HCT116 (cell line): ENCODE measurements around the gene TRPM3. TPM values are rescaled to one million over a fixed set of nuclear protein-coding genes. Genes with fewer than 3 reads are reported as not detected.

Experiments
- ATAC-seq: fragments of 200-7000 bp; cut with Tn5 transposase; 2 replicates; pipeline ENCODE4 v1.9.1; 2020; ENCODE audit warnings: mild to moderate bottlenecking, moderate library complexity
- BruUV-seq: library from RNA; stranded (reverse); fragments of 400-500 nt; replicated peaks from 2 replicates; lab custom pipeline; 2021; lab: Mats Ljungman, UMichigan
- CTCF ChIA-PET: fragments of 300-600 bp; sonication (Branson Sonifier 250); formaldehyde crosslinking; loops from one replicate; lab custom pipeline; 2021; ENCODE audit warnings: antibody characterized with exemption; lab: Charles Lee
- POLR2A ChIA-PET: fragments of 300-600, 350-600 bp; sonication (Branson Sonifier 250); formaldehyde crosslinking; loops from one replicate; lab custom pipeline; 2021; ENCODE audit warnings: antibody characterized with exemption; lab: Charles Lee
- RAD21 ChIA-PET, 2 experiments: fragments of 300-600 bp; sonication (Branson Sonifier 250); formaldehyde crosslinking; loops; one replicate each; lab custom pipeline; 2023; ENCODE audit warnings: low total read pairs in 2 of 2; ENCODE audit not compliant: uncharacterized antibody in 2 of 2, unreplicated experiment in 2 of 2, low non-redundant PET in 1 of 2; lab: Charles Lee
- DNase-seq: peaks from one replicate; pipeline ENCODE4 v3.0.0-alpha.2; 2010; ENCODE audit warnings: low read depth, low spot score
- H2AFZ ChIP-seq: fragments of 200-600 bp; shearing (Covaris generic), sonication (generic); 2 replicates; pipeline ENCODE4 v1.6.1; 2017; ENCODE audit warnings: low read depth, mixed run types, mixed read lengths, antibody characterized with exemption, low read length; ENCODE audit not compliant: poor library complexity, severe bottlenecking
- H3K27ac ChIP-seq: 2 replicates; pipeline ENCODE4 v1.5.1; 2012; ENCODE audit warnings: low read depth, low read length
- H3K27me3 ChIP-seq: fragments of 200-600 bp; sonication (generic); 2 replicates; pipeline ENCODE4 v1.6.1; 2016; ENCODE audit warnings: mixed run types, low read length, mixed read lengths; ENCODE audit not compliant: insufficient read depth
- H3K36me3 ChIP-seq, 2 experiments: fragments of 200-500 bp in 1 of 2; fragments of 200-600 bp in 1 of 2; sonication (Bioruptor generic) in 1 of 2; sonication (generic) in 1 of 2; 2 replicates each; pipeline versions ENCODE4 v1.5.1 to v1.6.1; 2014 to 2016; ENCODE audit warnings: low read length in 2 of 2, inconsistent platforms in 1 of 2, mixed read lengths in 1 of 2, mixed run types in 1 of 2; ENCODE audit not compliant: insufficient read depth in 2 of 2, control insufficient read depth in 1 of 2
- H3K4me1 ChIP-seq, 2 experiments: fragments of 200-600 bp in 1 of 2; sonication (generic) in 1 of 2; 2 replicates each; pipeline versions ENCODE4 v1.5.1 to v1.6.1; 2012 to 2017; ENCODE audit warnings: low read length in 2 of 2, inconsistent platforms in 1 of 2, mild to moderate bottlenecking in 1 of 2, mixed read lengths in 1 of 2, mixed run types in 1 of 2, moderate library complexity in 1 of 2; ENCODE audit not compliant: insufficient read depth in 2 of 2, control insufficient read depth in 1 of 2
- H3K4me2 ChIP-seq: fragments of 200-600 bp; sonication (generic); 2 replicates; pipeline ENCODE4 v1.6.1; 2017; ENCODE audit warnings: mixed run types, low read length, mixed read lengths
- H3K4me3 ChIP-seq, 2 experiments: fragments of 200-600 bp in 1 of 2; sonication (generic) in 1 of 2; replicated peaks in 1 of 2; 2 replicates each; pipeline ENCODE4 v1.5.1; 2011 to 2016; ENCODE audit warnings: low read length in 2 of 2, control low read depth in 1 of 2, low read depth in 1 of 2, mild to moderate bottlenecking in 1 of 2, mixed read lengths in 1 of 2, mixed run types in 1 of 2
- H3K79me2 ChIP-seq: fragments of 200-600 bp; sonication (generic); 2 replicates; pipeline ENCODE4 v1.6.1; 2017; ENCODE audit warnings: mild to moderate bottlenecking, mixed run types, low read length, moderate library complexity, mixed read lengths; ENCODE audit not compliant: insufficient read depth
- H3K9ac ChIP-seq: fragments of 200-600 bp; sonication (generic); 2 replicates; pipeline ENCODE4 v1.6.1; 2016; ENCODE audit warnings: low read length, mixed read lengths
- H3K9me2 ChIP-seq: fragments of 200-600 bp; sonication (generic), shearing (Covaris generic); 2 replicates; pipeline ENCODE4 v1.6.1; 2017; ENCODE audit warnings: mixed run types, mild to moderate bottlenecking, moderate library complexity; ENCODE audit not compliant: insufficient read depth
- H3K9me3 ChIP-seq, 2 experiments: fragments of 200-500 bp in 1 of 2; fragments of 200-600 bp in 1 of 2; sonication (Bioruptor generic) in 1 of 2; sonication (generic) in 1 of 2; 2 replicates each; pipeline ENCODE4 v1.6.1; 2014 to 2017; ENCODE audit warnings: low read length in 2 of 2, mixed read lengths in 2 of 2, inconsistent platforms in 1 of 2, low read depth in 1 of 2, mild to moderate bottlenecking in 1 of 2, mixed run types in 1 of 2, moderate library complexity in 1 of 2; ENCODE audit not compliant: control insufficient read depth in 1 of 2, insufficient read depth in 1 of 2
- H4K20me1 ChIP-seq: fragments of 200-600 bp; sonication (generic), shearing (Covaris generic); 2 replicates; pipeline ENCODE4 v1.6.1; 2017; ENCODE audit warnings: mixed run types, mild to moderate bottlenecking, moderate library complexity; ENCODE audit not compliant: insufficient read depth
- ELF1 ChIP-seq: IDR thresholded peaks from 2 replicates; pipeline ENCODE4 v1.6.1; 2012; ENCODE audit warnings: low read depth, borderline replicate concordance
- EZH2phosphoT487 ChIP-seq: fragments of 200-600 bp; IDR thresholded peaks from 2 replicates; pipeline ENCODE4 v1.6.1; 2018; ENCODE audit warnings: antibody characterized with exemption, borderline replicate concordance
- FOSL1 ChIP-seq: IDR thresholded peaks from 2 replicates; pipeline ENCODE4 v1.6.1; 2012; ENCODE audit warnings: low read depth
- JUND ChIP-seq: IDR thresholded peaks from 2 replicates; pipeline ENCODE4 v1.6.1; 2012
- RAD21 ChIP-seq: IDR thresholded peaks from 2 replicates; pipeline ENCODE4 v1.6.1; 2012; ENCODE audit warnings: low read depth, mild to moderate bottlenecking
- SP1 ChIP-seq: IDR thresholded peaks from 2 replicates; pipeline ENCODE4 v1.6.1; 2012; ENCODE audit warnings: low read depth
- TCF7L2 ChIP-seq: IDR thresholded peaks from 2 replicates; pipeline ENCODE4 v1.7.0; 2011; ENCODE audit warnings: borderline replicate concordance, inconsistent platforms; ENCODE audit not compliant: insufficient read depth, insufficient read length; ENCODE audit errors: extremely low read depth
- intact Hi-C: fragments of 100-400 bp; cut with micrococcal nuclease; formaldehyde crosslinking; loops from 2 replicates; pipeline ENCODE4 v1.10.0; 2022
- total RNA-seq: library from RNA; stranded (reverse); gene quantifications from one replicate; pipeline ENCODE4 v1.2.1, GENCODE V29; 2021; ENCODE audit not compliant: unreplicated experiment
- TF ChIP-seq, protein P1 (sequence below): IDR thresholded peaks from 2 replicates; pipeline ENCODE4 v1.6.1; 2012; ENCODE audit warnings: low read depth

Gene TRPM3
- total RNA-seq, 1 experiment from 2014 or later, result not detected

DNA sequence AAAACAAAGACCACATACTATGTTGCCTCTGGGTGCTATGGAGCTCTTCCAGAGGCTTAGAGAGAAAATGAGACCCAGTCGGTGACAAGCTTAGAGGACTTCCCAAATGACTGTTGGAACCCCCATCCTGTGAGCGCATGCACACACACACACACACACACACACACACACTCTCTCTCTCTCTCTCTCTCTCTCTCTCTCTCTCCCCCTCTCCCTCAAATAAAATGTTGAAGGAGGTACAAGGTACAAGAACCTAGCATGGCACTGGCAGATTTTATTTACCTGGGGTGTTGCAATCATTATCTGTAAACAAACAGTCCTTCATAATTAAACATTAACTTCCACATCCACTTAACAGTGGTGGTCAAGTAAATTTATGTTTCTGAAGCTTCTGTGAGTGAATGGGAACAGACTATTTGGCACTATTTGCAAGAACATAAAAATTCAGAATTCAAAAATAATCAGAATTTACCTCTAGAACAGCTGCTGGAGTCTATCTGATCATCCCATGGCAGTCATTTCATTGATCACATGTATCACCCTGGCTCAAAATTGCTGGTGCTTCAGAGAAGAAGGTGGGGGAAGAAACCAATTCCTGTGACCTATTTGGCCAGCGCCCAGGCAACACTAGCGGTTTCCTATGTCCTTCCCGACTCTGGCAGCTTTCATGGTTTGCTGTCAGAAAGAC, 24.9 kb downstream of the TRPM3 start:
- BruUV-seq, result no TSS peak
- TF ChIP-seq TCF7L2, result no peak
- TF ChIP-seq FOSL1, result no peak
- no peak for TF ChIP-seq SP1
- TF ChIP-seq RAD21, result no peak
- TF ChIP-seq EZH2phosphoT487, result no peak
- no peak for TF ChIP-seq ELF1
- TF ChIP-seq, protein P1, sequence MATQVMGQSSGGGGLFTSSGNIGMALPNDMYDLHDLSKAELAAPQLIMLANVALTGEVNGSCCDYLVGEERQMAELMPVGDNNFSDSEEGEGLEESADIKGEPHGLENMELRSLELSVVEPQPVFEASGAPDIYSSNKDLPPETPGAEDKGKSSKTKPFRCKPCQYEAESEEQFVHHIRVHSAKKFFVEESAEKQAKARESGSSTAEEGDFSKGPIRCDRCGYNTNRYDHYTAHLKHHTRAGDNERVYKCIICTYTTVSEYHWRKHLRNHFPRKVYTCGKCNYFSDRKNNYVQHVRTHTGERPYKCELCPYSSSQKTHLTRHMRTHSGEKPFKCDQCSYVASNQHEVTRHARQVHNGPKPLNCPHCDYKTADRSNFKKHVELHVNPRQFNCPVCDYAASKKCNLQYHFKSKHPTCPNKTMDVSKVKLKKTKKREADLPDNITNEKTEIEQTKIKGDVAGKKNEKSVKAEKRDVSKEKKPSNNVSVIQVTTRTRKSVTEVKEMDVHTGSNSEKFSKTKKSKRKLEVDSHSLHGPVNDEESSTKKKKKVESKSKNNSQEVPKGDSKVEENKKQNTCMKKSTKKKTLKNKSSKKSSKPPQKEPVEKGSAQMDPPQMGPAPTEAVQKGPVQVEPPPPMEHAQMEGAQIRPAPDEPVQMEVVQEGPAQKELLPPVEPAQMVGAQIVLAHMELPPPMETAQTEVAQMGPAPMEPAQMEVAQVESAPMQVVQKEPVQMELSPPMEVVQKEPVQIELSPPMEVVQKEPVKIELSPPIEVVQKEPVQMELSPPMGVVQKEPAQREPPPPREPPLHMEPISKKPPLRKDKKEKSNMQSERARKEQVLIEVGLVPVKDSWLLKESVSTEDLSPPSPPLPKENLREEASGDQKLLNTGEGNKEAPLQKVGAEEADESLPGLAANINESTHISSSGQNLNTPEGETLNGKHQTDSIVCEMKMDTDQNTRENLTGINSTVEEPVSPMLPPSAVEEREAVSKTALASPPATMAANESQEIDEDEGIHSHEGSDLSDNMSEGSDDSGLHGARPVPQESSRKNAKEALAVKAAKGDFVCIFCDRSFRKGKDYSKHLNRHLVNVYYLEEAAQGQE, result no peak
- no peak for TF ChIP-seq JUND
- intact Hi-C loops, result no loop called here
- DNase-seq (no peak), ATAC-seq (no peak)
- Histone ChIP-seq H3K27me3 (peaks cover 25% of the 10 kb centered on the region; the same call in 1 of the 2 replicates), H4K20me1 (no peaks in the 10 kb centered on the region), H3K79me2 (no peaks in the 10 kb centered on the region), H3K9me3 (no peaks in the 10 kb centered on the region), H3K9ac (no peak overlapping the region), H3K4me1 (no peaks in the 10 kb centered on the region), H3K4me2 (no peak overlapping the region), H3K27ac (no peak overlapping the region), H2AFZ (no peak overlapping the region), H3K4me3 (no peak overlapping the region), H3K36me3 (no peaks in the 10 kb centered on the region), H3K9me2 (no peaks in the 10 kb centered on the region)
- RAD21 ChIA-PET, result no interaction called here
- POLR2A ChIA-PET, result no interaction called here
- CTCF ChIA-PET, result no interaction called here
